PC-3 (cell line): ENCODE results near the gene ARHGEF39. TPM values are rescaled to one million over a fixed set of nuclear protein-coding genes. Genes with fewer than 3 reads are reported as not detected.

Source experiments
- ATAC-seq: fragments of 200-7000 bp; cut with Tn5 transposase; 2 replicates; pipeline ENCODE4 v1.9.1; 2020; ENCODE audit warnings: mild to moderate bottlenecking, moderate library complexity
- BruUV-seq: library from RNA; stranded (reverse); fragments of 400-500 nt; replicated peaks from 2 replicates; lab custom pipeline; 2021; lab: Mats Ljungman, UMichigan
- CTCF ChIA-PET: fragments of 300-600 bp; sonication (Branson Sonifier 250); formaldehyde crosslinking; loops from one replicate; lab custom pipeline; 2022; ENCODE audit warnings: antibody characterized with exemption; lab: Charles Lee
- POLR2A ChIA-PET: fragments of 300-600 bp; sonication (Branson Sonifier 250); formaldehyde crosslinking; loops from one replicate; lab custom pipeline; 2022; ENCODE audit warnings: antibody characterized with exemption; ENCODE audit not compliant: unreplicated experiment; lab: Charles Lee
- DNase-seq: peaks from one replicate; pipeline ENCODE4 v3.0.0-alpha.2; 2015
- H2AFZ ChIP-seq: fragments of 300-600 bp; sonication (generic); 2 replicates; pipeline ENCODE4 v1.6.0; 2016; ENCODE audit warnings: antibody characterized with exemption, low read length
- H3F3A ChIP-seq: fragments of 300-600 bp; sonication (generic); one replicate; pipeline ENCODE4 v1.6.0; 2017; ENCODE audit warnings: antibody characterized with exemption, low read length, control low read depth, mild to moderate bottlenecking; ENCODE audit not compliant: unreplicated experiment
- H3K27ac ChIP-seq: fragments of 300-600 bp; sonication (generic); 2 replicates; pipeline ENCODE4 v1.5.1; 2016; ENCODE audit warnings: mild to moderate bottlenecking, low read length
- H3K27me3 ChIP-seq: fragments of 300-600 bp; sonication (generic); 2 replicates; pipeline ENCODE4 v1.6.1; 2016; ENCODE audit warnings: low read length, mixed read lengths
- H3K36me3 ChIP-seq: fragments of 300-600 bp; sonication (generic); 2 replicates; pipeline ENCODE4 v1.6.1; 2016; ENCODE audit warnings: low read depth, mixed run types, low read length, mixed read lengths
- H3K4me1 ChIP-seq: fragments of 300-600 bp; sonication (generic); 2 replicates; pipeline ENCODE4 v1.5.1; 2016; ENCODE audit warnings: low read length; ENCODE audit not compliant: insufficient read depth
- H3K4me2 ChIP-seq: fragments of 300-600 bp; sonication (generic); 2 replicates; pipeline ENCODE4 v1.6.0; 2016; ENCODE audit warnings: low read length
- H3K4me3 ChIP-seq: fragments of 300-600 bp; sonication (generic); 2 replicates; pipeline ENCODE4 v1.5.1; 2016; ENCODE audit warnings: mild to moderate bottlenecking, low read length, mixed read lengths
- H3K79me2 ChIP-seq: fragments of 300-600 bp; sonication (generic); 2 replicates; pipeline ENCODE4 v1.6.1; 2017; ENCODE audit warnings: low read length, mixed read lengths
- H3K9ac ChIP-seq: fragments of 300-600 bp; sonication (generic); 2 replicates; pipeline ENCODE4 v1.6.0; 2016; ENCODE audit warnings: mild to moderate bottlenecking, low read length
- H3K9me2 ChIP-seq: fragments of 300-600 bp; sonication (generic); replicated peaks from 2 replicates; pipeline ENCODE4 v1.6.1; 2016; ENCODE audit warnings: mixed run types, low read length, mixed read lengths
- H3K9me3 ChIP-seq: fragments of 300-600 bp; sonication (generic); 2 replicates; pipeline ENCODE4 v1.6.1; 2016; ENCODE audit warnings: low read length, mixed read lengths
- H4K20me1 ChIP-seq: fragments of 300-600 bp; sonication (generic); 2 replicates; pipeline ENCODE4 v1.6.1; 2016; ENCODE audit warnings: low read length, mixed read lengths
- EZH2 ChIP-seq: fragments of 300-600 bp; sonication (generic); IDR thresholded peaks from one replicate; pipeline ENCODE4 v1.6.1; 2017; ENCODE audit warnings: antibody characterized with exemption, mild to moderate bottlenecking, low read length; ENCODE audit not compliant: unreplicated experiment
- EZH2phosphoT487 ChIP-seq: fragments of 300-600 bp; sonication (generic); IDR thresholded peaks from 2 replicates; pipeline ENCODE4 v1.6.1; 2018; ENCODE audit warnings: mild to moderate bottlenecking, antibody characterized with exemption, low read length, borderline replicate concordance
- intact Hi-C: fragments of 100-400 bp; cut with micrococcal nuclease; formaldehyde crosslinking; loops from 2 replicates; pipeline ENCODE4 v1.9.0; 2023
- total RNA-seq: library from RNA; depleted of rRNA; stranded (reverse); fragments of >200 nt; gene quantifications from 2 replicates; pipeline ENCODE4 v1.2.3, GENCODE V29; 2014
- TF ChIP-seq, protein P1 (sequence below): fragments of 300-600 bp; sonication (generic); conservative IDR thresholded peaks from 2 replicates; pipeline ENCODE4 v1.5.1; 2017; ENCODE audit warnings: antibody characterized with exemption, low read depth, mild to moderate bottlenecking, low read length

ARHGEF39 gene
- total RNA-seq, 1 experiment from 2014 or later, result 2.6 TPM

- no peak overlapping the region for H3K4me2 ChIP-seq
- no peak overlapping the region for H3K4me3 ChIP-seq
- POLR2A ChIA-PET, result no interaction called here
- H4K20me1 ChIP-seq, result no peaks in the 10 kb centered on the region
- no peak for DNase-seq
- H3K9me3 ChIP-seq, result no peaks in the 10 kb centered on the region
- no peaks in the 10 kb centered on the region for H3K9me2 ChIP-seq
- TF ChIP-seq, protein P1, sequence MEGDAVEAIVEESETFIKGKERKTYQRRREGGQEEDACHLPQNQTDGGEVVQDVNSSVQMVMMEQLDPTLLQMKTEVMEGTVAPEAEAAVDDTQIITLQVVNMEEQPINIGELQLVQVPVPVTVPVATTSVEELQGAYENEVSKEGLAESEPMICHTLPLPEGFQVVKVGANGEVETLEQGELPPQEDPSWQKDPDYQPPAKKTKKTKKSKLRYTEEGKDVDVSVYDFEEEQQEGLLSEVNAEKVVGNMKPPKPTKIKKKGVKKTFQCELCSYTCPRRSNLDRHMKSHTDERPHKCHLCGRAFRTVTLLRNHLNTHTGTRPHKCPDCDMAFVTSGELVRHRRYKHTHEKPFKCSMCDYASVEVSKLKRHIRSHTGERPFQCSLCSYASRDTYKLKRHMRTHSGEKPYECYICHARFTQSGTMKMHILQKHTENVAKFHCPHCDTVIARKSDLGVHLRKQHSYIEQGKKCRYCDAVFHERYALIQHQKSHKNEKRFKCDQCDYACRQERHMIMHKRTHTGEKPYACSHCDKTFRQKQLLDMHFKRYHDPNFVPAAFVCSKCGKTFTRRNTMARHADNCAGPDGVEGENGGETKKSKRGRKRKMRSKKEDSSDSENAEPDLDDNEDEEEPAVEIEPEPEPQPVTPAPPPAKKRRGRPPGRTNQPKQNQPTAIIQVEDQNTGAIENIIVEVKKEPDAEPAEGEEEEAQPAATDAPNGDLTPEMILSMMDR, result no peak
- TF ChIP-seq EZH2phosphoT487 (no peak), EZH2 (no peak)
- no peaks in the 10 kb centered on the region for H3F3A ChIP-seq
- no peak overlapping the region for H3K9ac ChIP-seq
- no peaks in the 10 kb centered on the region for H3K27me3 ChIP-seq
- H3K36me3 ChIP-seq, result peaks cover 44% of the 10 kb centered on the region
- intact Hi-C loops, result no loop called here
- no peak for ATAC-seq
- no peaks in the 10 kb centered on the region for H3K4me1 ChIP-seq
- H3K27ac ChIP-seq, result no peak overlapping the region
- BruUV-seq, result no TSS peak
- H3K79me2 ChIP-seq, result no peaks in the 10 kb centered on the region
- H2AFZ ChIP-seq, result no peak overlapping the region
- CTCF ChIA-PET, result no interaction called here
Observed at GRCh38 chr9:35713578-35713977, 48.6 kb upstream of the ARHGEF39 start.

- ATAC-seq (no peak), DNase-seq (no peak)
- TF ChIP-seq EZH2phosphoT487 (no peak), EZH2 (no peak)
- TF ChIP-seq, protein P1, result no peak
- ChIA-PET POLR2A (no interaction called here), CTCF (interaction anchor here (0.7 kb wide), 1 partner anchor 48 kb away, joined by 9 read pairs; no protein-coding TSS in a partner anchor)
- Histone ChIP-seq H3K4me3 (no peak overlapping the region), H3K79me2 (no peaks in the 10 kb centered on the region), H3K9me3 (no peaks in the 10 kb centered on the region), H3K4me1 (no peaks in the 10 kb centered on the region), H3K9ac (no peak overlapping the region), H3F3A (no peaks in the 10 kb centered on the region), H3K36me3 (peaks cover 51% of the 10 kb centered on the region), H2AFZ (no peak overlapping the region), H3K9me2 (no peaks in the 10 kb centered on the region), H3K27ac (no peak overlapping the region), H4K20me1 (no peaks in the 10 kb centered on the region), H3K4me2 (no peak overlapping the region), H3K27me3 (no peaks in the 10 kb centered on the region)
- no TSS peak for BruUV-seq
- intact Hi-C loops, result no loop called here
Observed at GRCh38 chr9:35712762-35713400, 47.9 kb upstream of the ARHGEF39 start.
